ENCODE data around the gene STARD3. TPM values are rescaled to one million over a fixed set of nuclear protein-coding genes. Genes with fewer than 3 reads are reported as not detected.
A peak's percentile ranks its signal among the peaks of the same experiment; 100 is the strongest.

The STARD3 gene
- total RNA-seq, 1 donor from 2014 or later: 34.9 TPM

DNA sequence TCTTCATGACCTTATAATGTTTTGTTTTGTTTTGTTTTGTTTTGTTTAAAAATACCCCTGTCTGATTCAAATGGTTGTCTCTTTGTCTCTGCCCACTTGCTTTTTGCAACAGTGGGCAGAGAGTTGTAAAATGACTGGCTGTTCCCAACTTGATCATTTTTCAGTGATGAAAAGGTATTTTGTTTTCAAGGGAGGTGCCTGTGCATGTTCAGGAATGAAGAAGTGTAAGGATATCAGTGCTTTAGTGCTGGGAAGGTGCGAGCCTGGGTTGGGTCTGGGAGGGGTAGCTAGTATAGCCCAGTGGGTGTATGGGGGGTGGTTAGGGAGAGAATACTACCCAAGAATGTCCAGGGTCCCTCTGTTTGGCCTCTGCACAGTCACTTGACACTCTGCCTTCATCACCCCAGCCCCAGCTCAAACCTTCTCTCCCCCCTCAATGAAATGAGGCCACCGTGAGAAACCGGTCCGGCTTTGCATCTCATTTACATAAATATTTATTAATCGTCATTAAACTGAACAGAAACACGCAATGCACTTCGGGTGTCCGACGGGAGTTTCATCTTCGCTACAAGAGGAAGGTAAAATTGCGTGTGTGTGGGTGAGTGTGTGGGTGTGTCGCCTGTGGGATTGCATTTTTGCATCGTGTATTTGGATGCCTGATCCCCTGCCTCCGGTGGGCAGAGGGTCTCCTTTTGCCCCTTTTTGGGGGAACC lies 33.5 kb upstream of the STARD3 start:
- DNase-seq (ENCODE audit: low read depth): no peak

DNA sequence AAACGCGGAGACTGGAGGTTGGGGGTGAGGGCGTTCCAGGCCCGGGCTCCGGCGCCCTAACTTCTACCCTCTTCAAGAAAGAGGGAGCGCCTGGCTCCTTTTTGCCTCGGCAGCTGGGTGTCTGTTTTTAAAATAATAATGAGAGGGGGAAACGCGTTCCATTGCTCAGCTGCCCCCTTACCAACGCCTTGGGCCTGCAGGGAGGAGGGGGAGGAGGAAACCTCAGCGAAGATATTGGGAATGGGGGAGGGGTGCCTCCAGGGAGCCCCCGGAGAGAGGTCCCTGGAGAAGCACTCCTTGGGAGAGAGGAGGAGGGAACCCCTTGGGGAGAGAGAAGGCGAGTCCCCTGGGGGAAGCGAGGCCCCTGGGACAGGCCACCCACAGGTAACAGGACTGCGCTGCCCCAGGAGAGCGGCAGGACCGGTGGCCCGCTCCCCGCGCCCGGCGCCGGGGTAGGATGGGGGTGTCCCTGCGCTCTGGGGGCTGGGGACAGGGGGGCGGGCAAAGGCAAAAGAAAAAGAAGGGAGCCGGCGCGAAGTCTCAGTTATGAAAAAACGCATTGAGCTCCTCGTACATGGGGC lies 31.9 kb upstream of the STARD3 start:
- no peak for DNase-seq (ENCODE audit: low read depth)

DNA sequence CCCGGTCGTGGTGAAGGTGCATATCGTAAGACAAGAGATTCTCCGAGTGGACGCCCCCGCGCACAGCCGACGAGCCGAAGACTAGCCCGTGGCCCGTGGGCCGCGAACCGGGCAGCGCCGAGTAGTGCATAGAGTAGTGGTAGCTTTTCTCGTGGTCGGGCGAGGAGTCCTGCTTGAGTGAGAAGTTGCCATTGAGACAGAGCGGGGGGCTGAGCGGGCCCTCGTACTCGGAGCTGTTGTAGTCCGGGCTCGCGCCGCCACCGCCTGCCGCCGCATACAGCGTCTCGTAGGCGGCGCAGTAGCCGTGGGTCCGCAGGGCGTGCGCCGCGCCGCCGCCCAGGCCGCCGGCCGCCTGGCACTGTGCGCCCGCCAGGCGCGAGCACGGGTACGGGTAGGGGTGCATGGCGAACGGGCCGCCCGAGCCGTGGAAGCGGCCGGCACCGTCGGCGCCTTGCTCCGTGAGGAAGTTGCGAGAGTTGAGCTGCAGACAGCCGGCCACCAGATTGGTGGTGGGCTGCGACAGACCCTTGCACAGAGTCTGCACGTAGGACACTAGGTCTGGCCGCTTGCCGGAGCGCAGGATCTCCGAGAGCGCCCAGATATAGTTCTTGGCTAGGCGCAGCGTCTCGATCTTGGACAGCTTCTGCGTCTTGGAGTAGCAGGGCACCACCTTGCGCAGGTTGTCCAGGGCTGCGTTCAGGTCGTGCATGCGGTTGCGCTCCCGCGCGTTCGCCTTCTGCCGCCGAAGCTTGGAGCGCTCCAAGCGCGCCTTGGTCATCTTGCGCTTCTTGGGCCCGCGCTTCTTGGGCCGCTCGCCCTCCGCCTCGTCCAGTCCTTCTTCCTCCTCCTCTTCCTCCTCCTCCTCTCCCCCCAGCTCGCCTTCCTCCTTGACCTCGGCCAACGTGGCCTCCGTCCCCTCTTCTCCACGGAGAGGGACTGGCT lies 31.2 kb upstream of the STARD3 start:
- no peak for DNase-seq (ENCODE audit: low read depth)

DNA sequence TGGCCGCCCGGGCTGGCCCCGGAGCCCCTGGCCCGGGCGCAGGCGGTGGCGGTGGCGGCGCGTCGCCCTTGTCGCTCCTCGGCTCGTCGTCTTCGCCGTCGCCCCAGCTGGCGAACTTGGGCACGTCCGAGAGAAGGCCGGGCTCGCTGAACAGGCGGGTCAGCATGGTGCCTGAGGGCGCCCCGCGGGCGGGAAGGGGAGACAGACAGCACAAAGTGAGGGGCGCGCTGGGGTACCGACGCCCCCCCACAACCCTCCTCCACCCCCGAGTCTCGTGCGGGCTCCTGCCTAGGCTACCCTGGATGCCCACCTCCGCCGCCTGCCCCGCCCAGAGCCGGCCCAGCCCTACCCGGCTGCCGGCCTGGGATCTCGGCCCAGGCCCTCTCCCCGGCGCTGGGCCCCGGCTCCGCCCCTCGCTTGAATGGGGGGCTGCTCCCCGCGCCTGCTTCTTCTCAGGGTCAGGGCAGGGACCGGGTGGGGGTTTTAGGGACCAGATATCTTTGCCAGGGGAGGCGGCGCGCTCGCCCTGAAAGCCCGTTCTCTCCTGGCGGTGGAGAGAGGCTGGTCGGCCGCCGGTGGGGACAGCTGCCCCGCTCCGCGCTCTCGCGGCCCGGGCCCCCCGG lies 30.4 kb upstream of the STARD3 start:
- DNase-seq (ENCODE audit: low read depth): no peak

DNA sequence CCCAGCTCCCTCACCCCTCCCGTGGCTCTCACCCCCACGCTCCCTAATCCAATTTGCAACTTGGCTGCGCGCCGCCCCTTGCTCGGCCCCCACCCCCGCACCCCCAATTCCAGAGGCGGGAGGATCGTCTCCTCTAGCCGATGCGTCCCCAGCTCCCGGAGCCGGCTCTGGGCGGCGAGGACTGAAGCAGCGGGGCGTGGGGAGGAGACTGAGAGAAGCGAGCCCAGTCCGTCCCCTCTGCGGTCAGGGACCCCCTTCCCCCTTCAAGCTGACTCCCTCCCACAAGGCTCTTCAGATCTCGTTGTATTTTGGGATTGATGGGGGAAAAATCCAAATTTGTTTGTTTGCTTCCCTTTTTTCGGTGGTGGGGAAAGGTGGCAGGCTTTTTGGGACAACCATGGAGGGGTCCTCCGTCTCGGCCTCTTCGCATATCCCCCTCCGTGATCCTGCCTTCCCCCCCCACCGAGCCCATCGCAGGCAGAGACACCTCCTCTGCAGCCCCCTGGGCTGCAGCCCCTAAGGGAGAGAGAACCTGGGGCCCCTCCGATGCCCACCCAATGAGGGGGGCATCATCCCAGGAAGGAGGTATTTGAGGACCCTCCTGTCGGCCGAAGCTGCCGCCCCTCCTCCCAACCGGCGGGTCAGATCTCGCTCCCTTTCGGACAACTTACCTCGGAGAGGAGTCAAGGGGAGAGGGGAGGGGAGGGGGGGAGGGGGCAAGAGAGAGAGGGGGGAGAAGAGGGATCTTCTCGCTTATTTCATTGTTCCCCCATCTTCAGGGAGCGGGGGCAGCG lies 29.7 kb upstream of the STARD3 start:
- DNase-seq (ENCODE audit: low read depth): no peak

DNA sequence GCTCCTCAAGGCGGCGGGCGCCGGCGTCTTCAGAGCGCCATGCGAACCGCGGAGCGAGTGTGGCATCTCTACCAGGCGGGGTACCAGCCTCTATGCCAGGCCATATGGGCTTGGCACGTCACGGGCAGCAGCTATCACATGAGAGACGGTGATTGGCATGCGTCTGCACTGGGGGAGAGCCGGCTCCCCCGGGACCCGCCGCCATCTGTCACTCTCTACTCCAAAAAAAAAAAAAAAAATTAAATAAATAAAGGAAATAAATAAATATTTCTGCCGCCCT lies 29.2 kb upstream of the STARD3 start, which contains the start of gene NEUROD2:
Gene NEUROD2, minus strand, starts transcription at position 70 of the 280 bp plus-strand sequence. CDS start 1,321 bp downstream, outside the sequence.
- no peak for DNase-seq (ENCODE audit: low read depth)

DNA sequence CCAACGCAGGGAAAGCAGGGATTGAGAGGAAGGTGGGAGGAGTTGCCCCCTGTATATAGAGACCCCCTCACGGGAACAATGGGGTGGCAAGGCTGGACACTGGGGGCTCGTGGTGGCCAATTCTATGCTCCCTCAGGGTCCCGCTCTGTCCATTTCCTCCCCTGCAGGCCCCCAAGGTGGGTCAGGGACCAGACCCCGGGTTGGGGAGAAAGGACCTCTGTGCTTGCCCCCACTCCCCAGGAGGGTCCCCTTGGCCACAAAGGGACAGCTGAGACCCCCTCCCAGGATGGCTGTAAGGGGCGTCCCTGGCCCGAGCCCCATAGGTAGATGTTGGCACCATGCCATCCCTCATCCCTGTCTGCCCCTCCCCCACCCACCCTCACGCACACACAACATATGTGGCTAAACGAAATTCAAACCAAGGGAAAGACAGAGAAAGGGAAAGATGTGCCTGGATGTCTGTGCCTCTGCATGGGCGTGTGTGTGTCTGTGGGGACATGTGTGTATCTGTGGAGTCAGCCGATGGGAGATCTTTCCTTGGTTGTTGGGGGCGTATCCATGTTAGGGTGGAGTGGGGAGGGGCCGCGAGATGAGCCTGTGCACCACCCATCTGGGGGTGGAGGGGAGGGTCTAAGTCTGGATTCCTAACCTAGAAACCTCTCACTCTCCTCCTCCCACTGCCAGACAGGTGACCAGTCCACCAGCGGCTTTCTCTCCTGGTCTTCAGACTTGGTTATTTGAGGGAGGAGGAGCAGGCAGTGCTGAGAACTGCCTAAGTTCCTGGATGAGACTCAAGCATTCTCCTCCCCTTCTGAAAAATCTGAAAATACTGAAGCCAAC lies 28.6 kb upstream of the STARD3 start:
- no peak for DNase-seq (ENCODE audit: low read depth)

DNA sequence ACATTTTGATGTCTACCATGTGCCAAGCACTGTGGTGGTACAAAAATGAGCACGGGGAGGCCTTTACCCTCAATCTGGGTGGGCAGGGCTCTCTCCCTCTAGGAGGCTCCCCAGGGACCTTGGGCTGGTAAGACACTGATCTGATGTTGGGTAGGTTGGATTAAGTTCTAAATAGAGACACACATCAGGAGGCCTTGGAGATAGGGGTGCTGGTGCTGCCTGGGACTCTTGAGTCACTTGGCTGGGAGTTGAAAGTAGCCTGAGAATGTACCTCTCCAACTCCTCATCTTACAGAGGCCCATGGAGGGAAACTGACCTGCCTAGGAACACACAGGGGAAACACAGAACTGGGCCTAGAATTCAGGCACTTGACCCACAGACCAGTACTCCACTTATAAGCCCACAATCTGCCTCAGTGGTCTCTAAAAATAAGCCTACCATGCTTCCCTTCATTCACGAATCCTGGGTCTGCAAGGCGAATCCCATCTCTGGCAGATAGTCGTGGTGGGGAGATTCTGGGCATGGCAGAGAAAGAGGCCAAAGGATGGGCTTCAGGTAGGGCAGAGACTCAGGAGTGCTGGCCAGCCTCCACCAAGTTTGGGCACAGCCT lies 27.4 kb upstream of the STARD3 start:
- no peak for DNase-seq (ENCODE audit: low read depth)

DNA sequence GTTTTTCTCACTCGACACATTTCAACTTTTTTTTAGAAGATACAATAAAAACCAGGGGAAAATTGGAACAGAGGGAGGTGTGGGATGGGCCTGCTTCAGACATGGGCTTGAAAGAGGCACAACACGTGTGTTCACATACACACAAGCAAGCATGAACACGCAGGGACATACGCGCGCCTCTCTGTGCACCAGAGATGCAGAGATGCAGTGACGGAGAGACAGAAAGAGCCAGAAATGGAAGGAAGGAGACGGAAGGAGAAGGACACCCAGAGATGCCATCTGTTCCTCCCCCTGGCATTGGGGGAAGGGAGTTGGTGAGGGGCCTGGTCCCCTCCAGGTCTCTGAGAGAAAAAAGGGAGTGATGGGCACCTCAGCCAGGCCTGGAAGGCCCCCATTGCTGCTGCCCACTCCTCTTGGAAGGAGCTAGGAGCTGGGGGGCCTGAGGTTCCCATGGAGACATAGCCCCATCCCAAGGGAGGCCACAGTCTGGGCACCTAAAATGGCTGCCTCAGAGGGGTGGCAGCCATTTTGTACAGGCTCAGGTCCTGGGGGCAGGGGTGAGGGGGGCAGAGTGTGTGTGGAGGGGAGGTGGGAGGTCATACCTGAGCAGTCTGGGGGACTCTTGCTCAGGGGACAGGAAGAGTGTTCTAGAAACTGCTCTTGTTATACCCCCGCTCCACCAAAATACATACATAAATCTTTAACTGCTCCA lies 25.4 kb upstream of the STARD3 start:
- no peak for DNase-seq (ENCODE audit: low read depth)

DNA sequence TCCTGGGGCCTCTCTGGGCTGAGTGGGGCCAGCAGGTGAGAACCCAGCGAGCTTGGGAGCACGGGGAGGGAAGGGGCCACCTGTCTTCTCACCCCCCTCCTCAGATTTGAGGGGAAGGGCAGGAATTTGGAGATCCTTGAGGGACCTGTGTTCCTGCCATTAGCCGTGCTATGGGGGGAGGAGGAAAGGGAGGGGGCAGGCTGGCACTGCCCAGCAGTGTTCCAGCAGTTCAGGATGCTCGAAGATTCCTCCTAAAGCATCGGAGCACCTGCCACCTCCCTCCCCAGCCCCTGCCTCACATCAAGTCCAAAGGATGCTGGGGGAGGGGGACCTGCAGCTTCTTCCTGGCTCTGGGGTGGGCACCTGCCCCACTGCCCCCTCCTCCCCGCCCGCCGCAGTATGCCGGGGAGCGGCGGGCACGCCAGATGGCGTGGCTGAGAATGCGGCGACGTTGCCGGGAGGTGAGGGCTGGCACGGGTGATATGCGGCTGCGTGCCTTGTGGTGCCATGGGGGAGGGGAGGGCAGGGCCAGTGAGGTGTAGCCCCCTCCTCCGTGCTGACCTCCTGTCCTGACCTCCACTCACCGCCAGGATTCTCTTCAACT lies 24.6 kb upstream of the STARD3 start:
- DNase-seq (ENCODE audit: low read depth): no peak

DNA sequence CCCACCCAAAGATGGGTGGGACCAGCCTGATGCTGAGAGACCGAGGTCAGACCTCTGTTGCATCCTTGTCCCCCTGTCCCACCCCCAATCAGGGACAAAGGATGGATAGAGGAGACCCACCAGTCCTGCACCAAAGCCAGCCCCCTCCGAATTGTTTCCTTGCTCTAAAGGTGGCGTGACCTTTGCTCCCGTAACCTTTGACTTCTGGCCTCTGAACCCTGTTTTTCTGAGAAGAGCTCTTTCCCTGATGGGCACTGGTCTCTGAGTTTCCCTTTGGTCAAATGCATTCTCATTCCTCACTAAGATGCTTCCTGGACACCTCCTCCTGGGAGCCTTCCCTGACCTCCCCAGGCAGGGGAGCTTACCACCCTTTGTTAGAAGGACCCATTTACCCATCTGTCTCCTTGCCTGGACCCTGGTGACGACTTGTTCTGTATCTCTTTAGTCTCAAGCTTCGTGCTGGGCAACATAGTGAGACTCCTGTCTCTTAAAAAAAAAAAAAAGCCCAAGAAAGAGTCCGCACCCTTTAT lies 23.9 kb upstream of the STARD3 start:
- DNase-seq (ENCODE audit: low read depth): no peak

DNA sequence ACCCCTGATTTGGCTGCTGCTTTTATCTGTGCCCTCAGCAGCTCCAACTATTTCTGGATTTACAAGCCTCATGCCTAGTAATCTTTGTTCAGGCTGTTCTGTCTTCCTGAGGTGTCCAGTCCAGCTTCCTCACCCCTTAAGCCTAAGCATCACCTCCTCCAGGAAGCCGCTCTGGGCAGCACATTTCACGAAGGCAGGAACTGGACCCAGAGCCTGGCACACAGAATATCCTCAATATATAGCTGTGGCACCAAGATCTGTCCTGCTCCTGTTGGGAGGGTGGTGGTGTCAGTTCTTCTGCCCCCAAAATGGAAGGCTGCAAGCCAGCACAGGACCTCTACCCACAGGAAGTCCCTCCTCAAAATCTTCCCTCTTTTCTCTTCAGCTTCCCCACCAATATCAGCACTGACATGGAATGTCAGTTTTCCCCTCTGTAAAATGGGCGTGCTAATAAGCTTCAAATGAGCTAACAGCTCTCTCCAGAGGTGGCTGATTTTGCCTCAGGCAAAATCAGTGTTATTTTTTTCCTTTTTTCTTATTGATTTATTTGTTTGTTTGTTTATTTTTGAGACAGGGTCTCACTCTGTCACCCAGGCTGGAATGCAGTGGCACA lies 22.3 kb upstream of the STARD3 start:
- no peak for DNase-seq (ENCODE audit: low read depth)

DNA sequence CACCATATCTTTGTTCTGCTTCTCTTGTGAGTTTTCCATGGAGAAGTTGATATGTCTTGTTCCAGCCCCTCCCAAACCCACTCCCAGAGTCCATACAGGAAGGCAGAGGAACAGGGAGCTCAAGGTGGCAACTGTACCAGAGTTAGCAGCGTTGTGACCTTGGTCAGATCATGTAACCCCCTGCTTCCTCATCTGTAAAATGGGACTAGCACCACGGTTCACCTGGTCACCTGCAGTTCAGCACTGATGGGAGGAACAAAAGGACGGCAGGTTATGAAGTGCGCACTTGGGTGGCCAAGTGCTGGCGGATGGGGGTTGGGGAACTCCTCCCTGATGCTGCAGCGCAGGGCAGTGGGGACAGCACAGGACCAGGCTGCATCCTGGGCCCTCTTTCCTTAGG lies 21.5 kb upstream of the STARD3 start:
- no peak for DNase-seq (ENCODE audit: low read depth)

DNA sequence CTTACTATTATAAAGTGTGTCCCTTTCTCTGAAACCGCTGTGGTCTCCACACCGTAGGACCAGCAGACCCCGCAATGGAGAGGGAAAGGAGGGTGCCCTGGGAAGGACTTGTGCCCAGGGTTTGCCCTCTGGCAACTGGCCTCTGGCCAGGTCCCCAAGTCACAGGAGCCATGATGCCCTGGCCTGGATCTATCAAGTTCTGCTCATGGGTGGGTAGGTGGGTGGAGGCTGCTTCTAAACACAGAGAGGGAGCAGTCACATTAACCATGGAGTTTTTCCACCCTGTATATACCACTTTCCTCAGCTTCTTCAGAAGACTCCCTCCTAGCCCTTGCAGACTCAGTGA lies 19.9 kb upstream of the STARD3 start:
- no peak for DNase-seq (ENCODE audit: low read depth)

DNA sequence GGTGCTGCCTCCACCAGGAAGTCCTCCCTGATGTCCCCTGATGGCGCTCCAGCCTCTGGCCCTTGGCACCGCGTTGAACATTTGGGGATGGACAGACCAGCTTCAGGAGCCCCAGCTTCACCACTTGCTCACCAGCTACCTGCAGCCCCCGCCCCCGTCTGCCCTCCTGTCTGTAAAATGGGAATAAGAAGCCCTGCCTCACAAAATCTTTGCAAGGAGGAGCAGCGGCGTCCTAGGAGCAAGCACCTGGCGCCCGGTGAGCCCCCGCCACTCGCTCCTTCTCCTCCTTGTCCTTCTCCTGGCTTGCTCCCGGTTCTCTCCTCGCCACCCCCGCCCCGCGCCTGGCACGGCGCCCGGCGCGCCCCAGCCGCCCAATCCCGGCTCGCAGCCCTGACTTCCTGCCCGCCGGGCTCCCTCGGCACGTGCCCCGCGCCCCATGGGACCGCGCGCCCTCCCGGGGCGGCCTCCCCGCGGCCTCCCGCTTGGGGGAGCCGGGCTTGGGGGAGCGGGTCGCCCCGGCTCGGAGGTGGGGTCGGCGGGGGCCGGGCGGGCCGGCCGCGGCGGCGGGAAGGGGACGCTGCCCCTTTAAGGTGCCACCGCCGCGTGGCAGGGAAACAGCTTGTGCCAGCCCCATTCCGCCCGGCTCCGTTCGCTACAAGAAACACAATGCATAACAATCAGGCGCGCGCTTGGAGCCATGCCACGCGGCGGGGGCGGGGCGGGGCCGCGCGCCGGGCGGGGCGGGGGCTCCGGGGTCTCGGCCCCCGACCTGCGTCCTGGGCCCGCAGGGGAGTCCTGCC lies 19.3 kb upstream of the STARD3 start:
- peak; percentile 59 for DNase-seq (ENCODE audit: low read depth)

DNA sequence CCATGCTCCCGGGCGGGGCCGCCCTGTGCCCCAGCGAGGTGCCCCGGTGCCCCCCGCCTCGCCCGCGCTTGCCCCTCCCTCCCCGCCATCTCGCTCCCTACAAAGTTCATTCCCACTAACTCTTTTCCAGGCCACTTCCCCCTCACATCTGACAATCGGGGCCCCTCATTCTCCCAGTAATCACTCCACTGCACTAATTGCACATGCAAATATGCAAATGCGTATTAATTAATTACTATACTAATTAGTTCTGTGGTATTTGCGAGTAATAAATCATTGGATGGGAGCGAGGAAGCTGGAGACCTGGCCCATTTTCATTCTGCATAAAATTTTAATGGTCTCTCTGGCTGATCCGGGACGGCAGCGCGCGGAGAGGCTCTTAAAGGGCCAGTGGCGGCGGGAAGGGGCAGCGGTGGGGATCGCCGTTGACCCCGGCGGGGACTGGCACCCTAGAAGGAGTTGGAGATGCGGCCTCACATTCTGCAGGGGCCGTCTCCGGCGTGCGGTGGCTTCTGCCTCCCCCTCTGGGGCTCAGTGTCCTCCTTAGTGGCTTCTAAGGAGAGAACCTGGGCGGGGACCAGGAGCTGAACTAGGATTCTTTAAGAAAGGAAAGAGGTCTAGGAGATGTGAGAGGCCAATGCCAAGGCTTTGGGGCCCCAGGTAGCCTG lies 18.6 kb upstream of the STARD3 start:
- no peak for DNase-seq (ENCODE audit: low read depth)
